GM18507 (cell line): ENCODE results near the gene ZNF567.
"Not testable (repeated sequence)": the region's sequence is repeated elsewhere in the genome, so short reads cannot be mapped to it uniquely, and the experiment has no call there.

Experiments
- DNase-seq: peaks from one replicate; pipeline ENCODE4 v3.0.0; 2011; ENCODE audit warnings: low read depth; ENCODE audit not compliant: insufficient read length; ENCODE audit errors: extremely low spot score
- FAIRE-seq: peaks from 2 replicates; lab custom pipeline; 2011; peaks lifted over from hg19 to GRCh38; lab: Jason Lieb, UNC

The ZNF567 gene

DNA sequence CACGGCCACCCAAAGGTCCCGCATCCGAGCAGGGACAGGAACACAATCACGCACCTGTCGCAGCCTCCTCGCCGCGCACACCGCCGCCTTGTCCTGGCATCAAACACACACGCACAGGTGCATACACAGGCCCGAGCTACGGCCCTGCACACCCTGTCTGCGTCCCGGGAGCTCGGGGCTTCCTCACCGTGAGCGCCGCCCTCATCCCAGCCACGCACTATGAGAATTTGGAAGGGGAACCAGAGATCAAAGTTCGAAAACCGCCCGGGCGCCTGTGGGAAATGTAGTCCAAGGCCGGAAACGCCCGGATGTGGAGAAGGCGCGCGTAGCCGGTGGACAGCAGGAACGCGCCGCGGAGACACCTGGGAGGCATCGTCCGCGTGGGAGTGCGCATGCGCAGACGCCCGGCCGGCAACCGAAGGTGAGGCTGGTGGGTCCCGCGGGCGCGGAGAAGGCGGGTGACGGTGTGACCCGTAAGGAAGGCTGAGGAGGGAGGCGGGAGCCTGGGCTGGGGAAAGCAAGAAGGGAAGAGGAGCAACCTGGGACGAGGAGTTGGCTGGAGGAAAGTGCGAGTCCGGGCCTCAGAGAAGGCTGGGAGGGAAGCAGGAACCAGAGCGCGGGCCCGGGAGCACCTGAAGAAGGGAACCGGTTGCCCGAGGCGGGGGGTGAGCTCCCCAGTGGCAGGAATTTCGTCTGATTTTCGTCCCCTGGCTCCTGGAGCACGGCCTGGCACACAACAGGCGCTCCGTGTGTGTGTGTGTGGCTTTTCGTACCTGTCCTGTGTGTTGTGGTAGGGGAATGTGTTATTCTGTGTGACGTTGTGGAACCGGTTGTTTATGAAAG, at the start of gene ZNF567:
Gene ZNF567 (plus strand): TSS at position 399 of the 843 bp plus-strand sequence. CDS start 7,256 bp downstream, outside the sequence.
- DNase-seq: peak; percentile 98
- peak; percentile 96 for FAIRE-seq

DNA sequence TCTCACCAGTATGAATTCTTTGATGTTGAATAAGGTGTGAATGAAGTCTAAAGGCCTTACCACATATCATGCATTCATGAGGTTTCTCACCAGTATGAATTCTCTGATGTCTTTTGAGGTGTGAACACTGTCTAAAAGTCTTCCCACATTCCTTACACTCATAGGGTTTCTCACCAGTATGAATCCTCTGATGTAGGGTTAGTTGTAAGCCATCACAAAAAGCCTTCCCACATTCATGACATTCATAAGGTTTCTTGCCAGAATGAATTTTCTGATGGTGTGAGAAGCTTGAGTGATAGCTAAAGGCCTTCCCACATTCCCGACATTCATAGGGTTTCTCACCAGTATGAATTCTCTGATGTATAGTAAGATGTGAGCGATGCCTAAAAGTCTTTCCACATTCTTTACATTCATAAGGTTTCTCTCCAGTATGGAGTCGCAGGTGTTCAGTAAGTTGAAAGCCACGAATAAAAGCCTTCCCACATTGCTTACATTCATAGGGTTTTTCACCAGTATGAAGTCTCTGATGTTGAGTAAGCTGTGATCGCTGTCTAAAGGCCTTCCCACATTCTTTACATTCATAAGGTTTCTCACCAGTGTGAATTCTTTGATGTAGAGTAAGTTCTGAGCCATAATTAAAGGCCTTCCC, 48.4 kb upstream of the ZNF567 start:
- DNase-seq (no peak), FAIRE-seq (no peak)

DNA sequence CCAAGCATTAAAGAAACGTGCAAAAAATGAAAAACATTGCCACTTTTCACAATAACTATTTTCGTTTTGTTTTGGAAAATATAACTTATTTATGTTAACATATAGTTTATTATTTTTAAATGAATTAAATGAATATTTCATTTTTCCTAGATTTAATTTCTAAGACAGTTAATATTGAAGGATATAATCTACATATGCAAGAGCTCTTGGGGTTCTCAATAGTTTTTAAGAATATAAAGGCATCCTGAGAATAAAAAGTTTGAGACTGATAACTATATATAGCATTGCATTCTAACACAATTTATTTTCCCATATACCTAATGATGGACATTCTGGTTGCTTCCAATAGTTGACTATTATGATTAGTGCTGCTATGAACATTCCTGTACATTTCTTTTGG, 40.7 kb upstream of the ZNF567 start:
- no peak for DNase-seq
- no peak for FAIRE-seq

DNA sequence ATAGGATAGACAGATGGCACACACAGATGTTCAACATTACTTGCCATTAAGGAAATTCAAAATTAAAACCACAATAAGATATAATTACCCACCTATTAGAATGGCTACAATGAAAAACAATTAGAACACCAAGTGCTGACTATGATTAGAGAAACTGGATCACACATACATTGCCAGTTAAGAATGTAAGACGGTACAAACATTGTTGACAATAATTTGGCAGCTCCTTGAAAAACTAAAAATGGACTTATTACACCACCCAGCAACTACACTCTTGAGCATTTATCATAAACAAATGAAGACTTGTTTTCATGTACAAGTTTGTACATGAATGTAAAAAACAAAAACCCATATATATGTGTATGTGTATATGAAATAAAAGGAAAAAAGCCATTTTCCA, 34.5 kb upstream of the ZNF567 start:
- no peak for FAIRE-seq
- DNase-seq: no peak

DNA sequence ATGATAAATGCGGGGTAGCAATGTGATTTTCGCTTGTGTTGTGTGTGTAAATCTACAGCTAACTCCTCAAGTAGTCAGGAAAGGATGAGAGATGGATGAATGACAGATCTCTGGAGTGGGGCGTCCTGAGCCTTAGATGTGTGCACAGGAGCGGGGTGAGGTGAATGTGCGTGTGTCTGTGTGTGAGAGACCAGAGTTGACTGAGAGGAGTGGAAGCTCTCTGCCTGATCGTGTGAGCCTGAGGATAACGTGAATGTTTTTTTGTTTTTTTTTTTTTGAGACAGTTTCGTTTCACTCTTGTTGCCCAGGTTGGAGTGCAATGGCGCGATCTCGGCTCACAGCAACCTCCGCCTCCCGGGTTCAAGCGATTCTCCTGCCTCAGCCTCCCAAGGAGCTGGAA, 21.6 kb upstream of the ZNF567 start:
- FAIRE-seq (no peak), DNase-seq (no peak)

DNA sequence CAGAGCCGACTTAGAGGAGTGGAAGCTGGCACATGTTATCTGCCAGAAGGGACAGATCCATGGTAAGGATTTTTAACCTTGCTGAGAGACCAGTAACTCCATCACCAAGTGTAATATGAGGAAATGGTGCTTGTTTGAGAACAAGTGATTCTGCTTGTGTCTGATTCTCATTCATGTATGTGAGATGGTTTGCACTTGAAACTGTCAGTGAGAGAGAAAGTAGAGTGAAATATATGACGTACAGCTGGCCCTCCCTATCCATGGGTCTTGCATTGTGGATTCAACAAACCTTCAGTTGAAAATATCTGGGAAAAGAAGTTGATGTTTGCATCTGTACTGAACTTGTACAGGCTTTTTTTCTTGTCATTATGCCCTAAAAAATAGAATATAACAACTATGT, 18.8 kb upstream of the ZNF567 start:
- FAIRE-seq: no peak
- DNase-seq: no peak

DNA sequence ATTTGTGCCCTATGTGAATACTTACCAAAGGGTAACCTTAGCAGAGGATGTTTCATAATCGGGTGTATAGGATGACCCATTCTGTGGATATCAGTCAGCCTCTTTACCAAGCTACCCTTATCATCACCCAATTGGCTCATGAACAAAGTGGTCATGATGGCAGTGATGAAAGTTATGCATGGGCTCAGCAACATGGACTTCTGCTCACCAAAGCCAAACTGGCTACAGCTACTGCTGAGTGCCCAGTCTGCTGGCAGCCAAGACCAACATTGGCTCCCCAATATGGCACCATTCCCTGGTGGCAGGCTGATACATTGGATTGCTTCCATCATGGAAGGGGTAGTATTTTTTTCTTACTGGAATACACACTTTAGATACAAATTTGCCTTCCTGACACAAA, 15.0 kb upstream of the ZNF567 start:
- DNase-seq: no peak
- no peak for FAIRE-seq

DNA sequence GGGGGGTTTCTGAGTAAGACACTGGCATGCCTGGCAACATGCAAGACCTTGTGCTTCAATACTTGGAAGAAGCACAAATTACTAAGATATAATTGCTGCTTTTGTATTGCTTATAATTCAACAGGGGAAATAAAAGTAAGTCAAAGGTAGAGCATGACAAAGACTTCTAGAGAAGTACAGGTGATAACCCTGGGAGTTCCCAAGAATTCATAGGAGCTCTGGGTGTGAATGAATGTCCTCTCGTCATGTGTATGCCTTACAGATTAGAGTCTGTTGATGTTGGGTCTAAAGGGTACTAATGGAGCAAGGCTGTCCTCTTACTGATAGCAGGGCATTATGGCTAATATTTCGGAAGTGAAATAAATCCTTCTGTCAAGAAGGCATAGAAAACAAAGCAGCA, 13.2 kb upstream of the ZNF567 start:
- FAIRE-seq: no peak
- no peak for DNase-seq

DNA sequence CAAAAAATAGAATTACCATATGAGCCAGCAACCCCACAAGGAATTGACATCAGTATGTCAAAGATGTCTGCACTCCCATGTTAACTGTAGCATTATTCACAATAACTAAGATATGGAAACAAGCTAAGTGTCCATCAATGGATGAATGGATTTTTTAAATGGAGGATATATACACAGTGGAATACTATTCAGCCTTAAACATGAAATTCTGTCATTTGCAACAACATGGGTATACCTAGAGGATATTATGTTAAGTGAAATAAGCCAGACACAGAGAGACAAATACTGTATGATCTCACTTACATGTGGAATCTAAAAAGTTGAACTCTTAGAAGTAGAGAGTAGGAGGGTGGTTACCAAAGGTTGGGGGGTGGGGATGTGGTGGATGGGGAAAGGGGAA, 8.0 kb upstream of the ZNF567 start:
- no peak for FAIRE-seq
- no peak for DNase-seq

DNA sequence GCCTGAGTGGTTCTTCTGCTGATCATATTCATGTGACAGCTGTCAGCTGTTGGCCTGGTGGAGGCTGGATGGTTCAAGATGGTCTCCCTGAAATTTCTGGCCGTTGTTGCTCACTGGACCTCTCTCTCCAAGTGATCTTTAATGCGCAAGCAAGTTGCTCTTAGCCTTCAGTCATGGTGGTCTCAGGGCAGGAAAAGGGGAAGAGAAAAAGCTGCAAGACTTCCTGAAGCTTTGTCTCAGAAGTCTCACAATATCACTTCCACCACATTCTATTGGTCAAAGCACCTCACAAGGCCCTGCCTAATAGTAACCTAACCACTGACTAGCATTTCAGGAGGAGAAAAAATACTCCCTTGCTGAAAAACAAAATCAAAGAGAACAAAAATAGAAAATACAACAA, 1.6 kb upstream of the ZNF567 start:
- DNase-seq (no peak), FAIRE-seq (no peak)

DNA sequence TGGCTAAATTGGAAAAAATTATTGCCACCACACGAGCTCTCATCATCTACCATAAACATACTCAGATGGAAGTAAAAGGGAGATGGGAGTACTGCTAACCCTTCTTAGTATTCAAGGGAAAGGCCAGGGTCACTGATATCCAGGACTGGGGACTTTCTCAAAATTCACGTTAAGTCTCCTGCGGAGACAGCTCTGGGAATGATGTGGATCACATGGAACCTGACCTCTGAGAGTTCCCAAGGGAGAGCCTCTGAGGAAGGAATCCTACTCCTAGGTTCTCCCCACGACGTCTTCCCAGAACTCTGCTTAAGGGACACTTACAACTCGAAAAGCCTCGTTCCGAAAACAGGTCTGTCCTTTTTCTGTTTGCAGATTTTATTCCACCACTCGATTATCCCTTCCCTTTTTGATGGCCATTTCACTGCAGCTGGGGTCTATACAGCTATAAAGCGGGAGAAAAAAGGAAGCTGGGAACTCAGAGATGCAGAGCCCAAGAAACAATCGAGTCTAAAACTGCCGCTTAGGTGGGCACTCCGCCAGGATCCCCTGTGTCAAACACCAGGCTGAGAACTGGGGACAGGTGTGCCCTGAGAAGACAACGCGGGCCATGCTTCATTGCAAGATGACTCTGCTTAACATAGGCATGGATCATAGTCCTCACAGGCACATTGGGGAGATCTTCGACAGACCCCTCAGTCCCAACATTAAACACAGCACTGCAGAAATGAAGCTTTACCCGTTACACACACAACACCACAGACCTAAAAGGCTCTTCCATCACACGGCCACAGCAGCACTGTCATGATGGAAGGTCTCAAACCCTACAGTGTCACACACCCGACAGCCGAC, 823 bp upstream of the ZNF567 start:
- DNase-seq (peak; percentile 15), FAIRE-seq (no peak)

DNA sequence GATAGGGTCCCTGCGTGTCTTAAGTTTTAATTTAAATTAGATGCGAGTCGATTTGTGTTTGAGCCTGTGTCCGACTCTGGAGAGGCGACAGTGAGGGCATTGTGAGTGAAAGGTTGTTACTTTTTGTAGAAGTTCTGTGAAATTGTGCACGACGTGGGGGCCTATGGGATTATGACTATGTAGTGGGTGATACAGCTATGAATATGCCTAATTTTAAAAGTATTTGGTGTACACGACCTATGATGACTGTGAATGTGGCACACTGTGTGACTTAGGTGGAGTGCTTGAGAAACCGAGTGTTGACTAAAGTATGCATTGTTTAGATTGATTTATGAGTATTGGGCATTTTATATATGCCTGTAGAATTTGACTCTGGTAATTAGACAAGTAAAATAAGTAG, 646 bp downstream of the ZNF567 start:
- DNase-seq: no peak
- FAIRE-seq: no peak

DNA sequence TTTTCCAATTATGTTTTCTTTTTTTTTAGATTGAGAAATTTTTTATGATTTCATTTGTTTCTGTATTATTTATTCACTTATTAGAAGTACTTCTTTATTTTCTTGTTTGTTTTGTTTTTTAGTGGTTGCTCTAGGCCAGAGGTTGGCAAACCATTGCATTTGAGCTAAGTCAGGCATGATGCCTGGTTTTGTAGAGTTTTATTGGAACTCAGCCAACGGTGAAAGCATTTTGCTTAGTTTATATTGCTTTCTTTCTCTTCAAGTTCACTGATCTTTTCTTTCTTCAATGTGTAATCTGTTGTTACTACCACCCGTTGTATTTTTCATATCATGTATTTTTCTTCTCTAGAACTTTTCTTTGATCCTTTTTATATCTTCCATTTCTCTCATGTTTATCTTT, 19.7 kb downstream of the ZNF567 start:
- no peak for DNase-seq
- FAIRE-seq: no peak

DNA sequence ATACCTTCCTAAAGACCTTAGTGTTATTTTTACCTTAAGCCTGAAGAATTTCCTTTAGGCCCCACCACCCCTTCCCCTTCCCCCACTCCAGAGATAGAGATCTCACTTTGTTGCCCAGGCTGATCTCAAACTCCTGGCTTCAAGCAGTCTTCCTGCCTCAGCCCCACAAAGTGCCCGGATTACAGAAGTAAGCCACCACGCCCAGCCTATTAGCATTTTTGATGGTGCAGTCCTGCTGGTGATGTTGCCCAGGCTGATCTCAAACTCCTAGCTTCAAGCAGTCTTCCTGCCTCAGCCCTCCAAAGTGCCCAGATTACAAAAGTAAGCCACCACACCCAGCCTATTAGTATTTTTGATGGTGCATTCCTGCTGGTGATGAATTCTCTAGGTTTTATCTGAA, 22.0 kb downstream of the ZNF567 start:
- no peak for FAIRE-seq
- DNase-seq: no peak

DNA sequence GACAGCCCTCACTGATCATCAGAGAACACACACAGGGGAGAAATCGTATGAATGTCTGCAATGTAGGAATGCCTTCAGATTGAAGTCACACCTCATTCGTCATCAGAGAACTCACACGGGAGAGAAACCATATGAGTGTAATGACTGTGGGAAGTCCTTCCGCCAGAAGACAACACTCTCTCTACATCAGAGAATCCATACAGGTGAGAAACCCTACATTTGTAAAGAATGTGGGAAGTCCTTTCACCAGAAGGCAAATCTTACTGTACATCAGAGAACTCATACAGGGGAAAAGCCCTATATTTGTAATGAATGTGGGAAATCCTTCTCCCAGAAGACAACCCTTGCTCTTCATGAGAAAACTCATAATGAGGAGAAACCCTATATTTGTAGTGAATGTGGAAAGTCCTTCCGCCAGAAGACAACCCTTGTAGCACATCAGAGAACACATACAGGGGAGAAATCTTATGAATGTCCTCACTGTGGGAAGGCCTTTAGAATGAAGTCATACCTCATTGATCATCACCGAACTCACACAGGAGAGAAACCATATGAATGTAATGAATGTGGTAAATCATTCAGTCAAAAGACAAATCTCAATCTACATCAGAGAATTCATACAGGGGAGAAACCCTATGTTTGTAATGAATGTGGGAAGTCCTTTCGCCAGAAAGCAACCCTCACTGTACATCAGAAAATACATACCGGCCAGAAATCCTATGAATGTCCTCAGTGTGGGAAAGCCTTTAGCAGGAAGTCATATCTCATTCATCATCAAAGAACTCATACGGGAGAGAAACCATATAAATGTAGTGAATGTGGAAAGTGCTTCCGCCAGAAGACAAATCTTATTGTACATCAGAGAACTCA, 32.5 kb downstream of the ZNF567 start:
- no peak for FAIRE-seq
- DNase-seq: no peak

DNA sequence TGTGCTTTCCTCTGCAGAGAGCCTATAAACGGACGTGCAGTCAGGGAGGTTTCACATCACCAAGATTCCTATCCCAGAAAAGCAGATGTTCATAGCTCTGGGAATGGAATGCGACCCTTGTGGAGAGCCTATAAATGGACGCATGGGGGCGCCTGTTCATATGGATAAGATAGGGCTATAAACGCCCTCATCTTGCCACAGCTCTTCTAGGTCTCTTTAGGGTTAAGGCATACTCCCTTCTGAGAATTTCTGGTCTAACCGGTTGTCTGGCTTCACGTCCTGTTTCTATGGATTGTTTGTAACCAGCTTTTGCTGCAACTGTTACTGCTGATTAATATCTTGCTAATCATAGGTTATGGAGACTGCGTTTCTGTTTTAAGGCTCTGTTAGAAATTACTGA, 48.8 kb downstream of the ZNF567 start:
- not testable (repeated sequence) for FAIRE-seq

DNA sequence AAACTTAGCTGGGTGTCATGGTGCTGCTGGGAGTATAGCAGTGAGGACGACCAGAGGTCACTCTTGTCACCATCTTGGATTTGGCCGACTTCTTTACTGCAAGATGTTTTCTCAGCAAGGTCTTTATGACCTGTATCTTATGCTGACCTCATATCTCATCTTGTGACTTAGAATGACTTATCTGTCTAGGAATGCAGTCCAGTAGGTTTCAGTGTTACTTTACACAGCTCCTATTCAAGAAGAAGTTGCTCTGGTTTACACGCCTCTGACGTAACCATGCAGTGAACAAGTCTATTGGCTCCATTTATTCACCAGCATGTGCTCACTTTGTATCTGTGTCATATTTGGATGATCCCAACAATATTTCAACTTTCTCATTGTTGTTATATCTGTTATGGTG, 58.5 kb downstream of the ZNF567 start:
- DNase-seq (no peak), FAIRE-seq (no peak)

More for the DNA sequence above, 48.8 kb downstream of the ZNF567 start:
- not testable (repeated sequence) for DNase-seq

DNA sequence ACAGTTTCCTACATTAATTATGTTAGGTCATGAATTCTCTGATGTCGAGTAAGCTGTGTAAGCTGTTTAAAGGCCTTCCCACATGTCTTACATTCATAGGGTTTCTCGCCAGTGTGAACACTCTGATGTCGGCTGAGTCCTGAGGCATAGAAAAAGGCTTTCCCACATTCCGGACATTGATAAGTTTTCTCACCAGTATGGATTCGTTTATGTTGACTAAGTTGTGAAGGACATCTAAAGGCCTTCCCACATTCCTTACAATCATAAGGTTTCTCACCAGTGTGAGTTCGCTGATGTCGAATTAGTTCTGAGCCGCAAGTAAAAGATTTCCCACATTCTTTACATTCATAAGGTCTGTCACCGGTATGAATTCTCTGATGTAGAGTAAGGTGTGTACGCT, 60.3 kb downstream of the ZNF567 start:
- FAIRE-seq: no peak
- DNase-seq: no peak
